ENCODE results near the gene KIAA1217.

DNA sequence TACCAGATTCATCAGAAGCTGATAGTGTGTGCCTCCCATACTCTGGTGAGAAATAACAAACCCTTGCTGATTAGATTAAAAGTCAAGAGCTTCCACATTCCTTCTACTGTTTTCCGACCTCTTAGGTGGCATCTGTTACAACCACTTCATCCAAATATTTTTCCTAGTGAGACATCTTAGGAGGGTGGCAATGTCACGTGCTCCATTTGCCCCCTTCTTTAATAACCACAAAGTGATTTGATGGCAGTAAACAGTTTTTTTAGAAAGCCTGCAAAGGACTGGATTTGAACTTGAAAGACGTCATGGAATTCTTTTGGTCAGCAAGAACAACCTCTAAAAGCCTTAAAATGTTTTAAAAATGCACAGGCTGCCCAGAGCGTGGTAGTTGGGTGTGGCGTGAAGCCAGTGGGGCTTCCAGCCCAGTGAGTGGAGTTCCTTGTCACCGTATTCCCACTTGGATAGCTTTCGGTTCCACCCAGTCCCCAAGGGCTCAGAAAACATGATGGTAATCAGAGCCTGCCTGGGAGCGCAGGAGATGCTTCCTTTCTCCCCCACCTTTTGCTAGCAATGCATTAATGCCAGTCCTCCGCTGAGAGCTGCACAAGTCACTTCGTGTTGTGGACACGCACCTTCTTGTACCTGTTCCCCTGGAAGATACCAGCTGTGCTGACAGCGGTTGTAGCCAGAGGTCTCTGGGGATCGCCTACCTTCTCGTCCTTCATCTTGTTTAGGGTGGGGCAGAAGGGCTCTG is 256.4 kb downstream of the KIAA1217 start:
- TF ChIP-seq POLR2AphosphoS5 (IDR thresholded peaks at IDR 0.05; ENCODE audit: low read depth, low read length) = no peak
- TF ChIP-seq POLR2A (IDR thresholded peaks at IDR 0.05; ENCODE audit: borderline replicate concordance, extremely low read depth, insufficient read depth, insufficient read length) = no peak
- TF ChIP-seq, protein P1, sequence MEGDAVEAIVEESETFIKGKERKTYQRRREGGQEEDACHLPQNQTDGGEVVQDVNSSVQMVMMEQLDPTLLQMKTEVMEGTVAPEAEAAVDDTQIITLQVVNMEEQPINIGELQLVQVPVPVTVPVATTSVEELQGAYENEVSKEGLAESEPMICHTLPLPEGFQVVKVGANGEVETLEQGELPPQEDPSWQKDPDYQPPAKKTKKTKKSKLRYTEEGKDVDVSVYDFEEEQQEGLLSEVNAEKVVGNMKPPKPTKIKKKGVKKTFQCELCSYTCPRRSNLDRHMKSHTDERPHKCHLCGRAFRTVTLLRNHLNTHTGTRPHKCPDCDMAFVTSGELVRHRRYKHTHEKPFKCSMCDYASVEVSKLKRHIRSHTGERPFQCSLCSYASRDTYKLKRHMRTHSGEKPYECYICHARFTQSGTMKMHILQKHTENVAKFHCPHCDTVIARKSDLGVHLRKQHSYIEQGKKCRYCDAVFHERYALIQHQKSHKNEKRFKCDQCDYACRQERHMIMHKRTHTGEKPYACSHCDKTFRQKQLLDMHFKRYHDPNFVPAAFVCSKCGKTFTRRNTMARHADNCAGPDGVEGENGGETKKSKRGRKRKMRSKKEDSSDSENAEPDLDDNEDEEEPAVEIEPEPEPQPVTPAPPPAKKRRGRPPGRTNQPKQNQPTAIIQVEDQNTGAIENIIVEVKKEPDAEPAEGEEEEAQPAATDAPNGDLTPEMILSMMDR (IDR thresholded peaks at IDR 0.05 in 2 of 3, conservative IDR thresholded peaks at IDR 0.05 in 1 of 3; ENCODE audit: borderline replicate concordance in 1 of 3, insufficient read depth in 1 of 3, low read depth in 2 of 3, low read length in 2 of 3) = no peak
- TF ChIP-seq, protein P2, sequence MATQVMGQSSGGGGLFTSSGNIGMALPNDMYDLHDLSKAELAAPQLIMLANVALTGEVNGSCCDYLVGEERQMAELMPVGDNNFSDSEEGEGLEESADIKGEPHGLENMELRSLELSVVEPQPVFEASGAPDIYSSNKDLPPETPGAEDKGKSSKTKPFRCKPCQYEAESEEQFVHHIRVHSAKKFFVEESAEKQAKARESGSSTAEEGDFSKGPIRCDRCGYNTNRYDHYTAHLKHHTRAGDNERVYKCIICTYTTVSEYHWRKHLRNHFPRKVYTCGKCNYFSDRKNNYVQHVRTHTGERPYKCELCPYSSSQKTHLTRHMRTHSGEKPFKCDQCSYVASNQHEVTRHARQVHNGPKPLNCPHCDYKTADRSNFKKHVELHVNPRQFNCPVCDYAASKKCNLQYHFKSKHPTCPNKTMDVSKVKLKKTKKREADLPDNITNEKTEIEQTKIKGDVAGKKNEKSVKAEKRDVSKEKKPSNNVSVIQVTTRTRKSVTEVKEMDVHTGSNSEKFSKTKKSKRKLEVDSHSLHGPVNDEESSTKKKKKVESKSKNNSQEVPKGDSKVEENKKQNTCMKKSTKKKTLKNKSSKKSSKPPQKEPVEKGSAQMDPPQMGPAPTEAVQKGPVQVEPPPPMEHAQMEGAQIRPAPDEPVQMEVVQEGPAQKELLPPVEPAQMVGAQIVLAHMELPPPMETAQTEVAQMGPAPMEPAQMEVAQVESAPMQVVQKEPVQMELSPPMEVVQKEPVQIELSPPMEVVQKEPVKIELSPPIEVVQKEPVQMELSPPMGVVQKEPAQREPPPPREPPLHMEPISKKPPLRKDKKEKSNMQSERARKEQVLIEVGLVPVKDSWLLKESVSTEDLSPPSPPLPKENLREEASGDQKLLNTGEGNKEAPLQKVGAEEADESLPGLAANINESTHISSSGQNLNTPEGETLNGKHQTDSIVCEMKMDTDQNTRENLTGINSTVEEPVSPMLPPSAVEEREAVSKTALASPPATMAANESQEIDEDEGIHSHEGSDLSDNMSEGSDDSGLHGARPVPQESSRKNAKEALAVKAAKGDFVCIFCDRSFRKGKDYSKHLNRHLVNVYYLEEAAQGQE (IDR thresholded peaks at IDR 0.05; ENCODE audit: low read depth) = no peak
- no peak for TF ChIP-seq RAD21 (IDR thresholded peaks at IDR 0.05; ENCODE audit: low read depth)
- no peak for TF ChIP-seq EZH2phosphoT487 (IDR thresholded peaks at IDR 0.05; ENCODE audit: borderline replicate concordance)
- TF ChIP-seq CEBPB (IDR thresholded peaks at IDR 0.05; ENCODE audit: low read depth) = no peak
- no peak for TF ChIP-seq SP1 (IDR thresholded peaks at IDR 0.05; ENCODE audit: low read depth)
- TF ChIP-seq, protein P3, sequence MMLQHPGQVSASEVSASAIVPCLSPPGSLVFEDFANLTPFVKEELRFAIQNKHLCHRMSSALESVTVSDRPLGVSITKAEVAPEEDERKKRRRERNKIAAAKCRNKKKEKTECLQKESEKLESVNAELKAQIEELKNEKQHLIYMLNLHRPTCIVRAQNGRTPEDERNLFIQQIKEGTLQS (IDR thresholded peaks at IDR 0.05) = no peak
- TF ChIP-seq, protein P4, sequence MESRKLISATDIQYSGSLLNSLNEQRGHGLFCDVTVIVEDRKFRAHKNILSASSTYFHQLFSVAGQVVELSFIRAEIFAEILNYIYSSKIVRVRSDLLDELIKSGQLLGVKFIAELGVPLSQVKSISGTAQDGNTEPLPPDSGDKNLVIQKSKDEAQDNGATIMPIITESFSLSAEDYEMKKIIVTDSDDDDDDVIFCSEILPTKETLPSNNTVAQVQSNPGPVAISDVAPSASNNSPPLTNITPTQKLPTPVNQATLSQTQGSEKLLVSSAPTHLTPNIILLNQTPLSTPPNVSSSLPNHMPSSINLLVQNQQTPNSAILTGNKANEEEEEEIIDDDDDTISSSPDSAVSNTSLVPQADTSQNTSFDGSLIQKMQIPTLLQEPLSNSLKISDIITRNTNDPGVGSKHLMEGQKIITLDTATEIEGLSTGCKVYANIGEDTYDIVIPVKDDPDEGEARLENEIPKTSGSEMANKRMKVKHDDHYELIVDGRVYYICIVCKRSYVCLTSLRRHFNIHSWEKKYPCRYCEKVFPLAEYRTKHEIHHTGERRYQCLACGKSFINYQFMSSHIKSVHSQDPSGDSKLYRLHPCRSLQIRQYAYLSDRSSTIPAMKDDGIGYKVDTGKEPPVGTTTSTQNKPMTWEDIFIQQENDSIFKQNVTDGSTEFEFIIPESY (IDR thresholded peaks at IDR 0.05; ENCODE audit: extremely low read depth, insufficient replicate concordance, low read length) = no peak
